BJ (cell line): ENCODE data around the gene ANO4. TPM values are rescaled to one million over a fixed set of nuclear protein-coding genes. Genes with fewer than 3 reads are reported as not detected.
"Not testable (repeated sequence)": the region's sequence is repeated elsewhere in the genome, so short reads cannot be mapped to it uniquely, and the experiment has no call there.

Source experiments
- CTCF ChIA-PET: fragments of 350-600 bp; formaldehyde crosslinking; extraction: SDS; loops from one replicate; lab custom pipeline; 2021; ENCODE audit warnings: antibody characterized with exemption, inconsistent platforms; lab: Yijun Ruan, JAX
- POLR2A ChIA-PET: fragments of 300-600 bp; sonication (Branson Sonifier 250); formaldehyde crosslinking; extraction: SDS; loops from one replicate; lab custom pipeline; 2021; ENCODE audit warnings: antibody characterized with exemption; lab: Charles Lee
- DNase-seq: peaks from one replicate; pipeline ENCODE4 v3.0.0-alpha.2; 2011; ENCODE audit warnings: low read depth
- H3K27me3 ChIP-seq: 2 replicates; pipeline ENCODE4 v1.6.0; 2011; ENCODE audit warnings: low read length; ENCODE audit not compliant: control insufficient read depth, insufficient read depth
- H3K36me3 ChIP-seq: 2 replicates; pipeline ENCODE4 v1.5.1; 2011; ENCODE audit warnings: low read length; ENCODE audit not compliant: control insufficient read depth, insufficient read depth
- H3K4me3 ChIP-seq: 2 replicates; pipeline ENCODE4 v1.5.1; 2011; ENCODE audit warnings: low read depth, mild to moderate bottlenecking, control low read depth, low read length
- polyA plus RNA-seq: library from polyadenylated mRNA; depleted of rRNA; stranded (reverse); fragments of >200 nt; gene quantifications from 2 replicates; pipeline ENCODE4 v1.2.3, GENCODE V29; 2011
- TF ChIP-seq, protein P1 (sequence below): IDR thresholded peaks from 2 replicates; pipeline ENCODE4 v1.5.1; 2011; ENCODE audit warnings: low read depth, mild to moderate bottlenecking, control low read depth, inconsistent platforms, low read length, moderate library complexity; ENCODE audit not compliant: insufficient read depth

The ANO4 gene
- polyA plus RNA-seq, 1 experiment = 7.1 TPM

- TF ChIP-seq, protein P1, sequence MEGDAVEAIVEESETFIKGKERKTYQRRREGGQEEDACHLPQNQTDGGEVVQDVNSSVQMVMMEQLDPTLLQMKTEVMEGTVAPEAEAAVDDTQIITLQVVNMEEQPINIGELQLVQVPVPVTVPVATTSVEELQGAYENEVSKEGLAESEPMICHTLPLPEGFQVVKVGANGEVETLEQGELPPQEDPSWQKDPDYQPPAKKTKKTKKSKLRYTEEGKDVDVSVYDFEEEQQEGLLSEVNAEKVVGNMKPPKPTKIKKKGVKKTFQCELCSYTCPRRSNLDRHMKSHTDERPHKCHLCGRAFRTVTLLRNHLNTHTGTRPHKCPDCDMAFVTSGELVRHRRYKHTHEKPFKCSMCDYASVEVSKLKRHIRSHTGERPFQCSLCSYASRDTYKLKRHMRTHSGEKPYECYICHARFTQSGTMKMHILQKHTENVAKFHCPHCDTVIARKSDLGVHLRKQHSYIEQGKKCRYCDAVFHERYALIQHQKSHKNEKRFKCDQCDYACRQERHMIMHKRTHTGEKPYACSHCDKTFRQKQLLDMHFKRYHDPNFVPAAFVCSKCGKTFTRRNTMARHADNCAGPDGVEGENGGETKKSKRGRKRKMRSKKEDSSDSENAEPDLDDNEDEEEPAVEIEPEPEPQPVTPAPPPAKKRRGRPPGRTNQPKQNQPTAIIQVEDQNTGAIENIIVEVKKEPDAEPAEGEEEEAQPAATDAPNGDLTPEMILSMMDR = no peak
- ChIA-PET POLR2A (no interaction called here), CTCF (no interaction called here)
- DNase-seq = no peak
- H3K27me3 ChIP-seq = no peaks in the 10 kb centered on the region
- H3K36me3 ChIP-seq = no peaks in the 10 kb centered on the region
- H3K4me3 ChIP-seq = no peak overlapping the region
These were observed 320.8 kb downstream of the ANO4 start for GRCh38 chr12:101115326-101115725.

- POLR2A ChIA-PET = no interaction called here
These were observed 322.3 kb downstream of the ANO4 start for GRCh38 chr12:101116911-101117310.

DNA sequence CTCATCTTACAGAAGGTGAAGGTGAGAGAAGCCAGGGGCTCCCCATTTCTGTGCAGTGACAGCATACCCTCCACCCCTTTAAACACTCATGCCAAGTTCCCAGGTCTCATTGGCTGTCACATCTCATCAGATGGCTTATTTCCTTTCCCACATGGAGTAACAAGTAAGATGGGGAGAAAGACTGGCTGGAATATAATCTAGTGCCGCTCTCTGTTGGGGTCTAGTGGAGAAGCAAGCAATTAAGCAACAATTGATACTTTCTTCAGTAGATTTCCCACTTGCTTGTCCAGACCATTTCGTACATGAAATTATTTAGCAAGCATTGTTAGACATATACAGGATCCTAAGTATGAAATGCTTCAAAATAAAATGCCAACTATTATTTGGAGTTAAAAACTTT is 323.3 kb downstream of the ANO4 start:
- Histone ChIP-seq H3K36me3 (no peaks in the 10 kb centered on the region), H3K27me3 (no peaks in the 10 kb centered on the region), H3K4me3 (no peak overlapping the region)
- no peak for DNase-seq
- ChIA-PET POLR2A (no interaction called here), CTCF (interaction anchor here (1.5 kb wide), 1 partner anchor 290 kb away, joined by 5 read pairs; no protein-coding TSS in a partner anchor)
- TF ChIP-seq, protein P1 = no peak

More at GRCh38 chr12:101116911-101117310, 322.3 kb downstream of the ANO4 start:
- DNase-seq = no peak
- TF ChIP-seq, protein P1 = no peak
- CTCF ChIA-PET = interaction anchor here (1.3 to 1.5 kb wide), 2 partner anchors 207 to 289 kb away, joined by 5 read pairs; no protein-coding TSS in a partner anchor
- Histone ChIP-seq H3K36me3 (no peaks in the 10 kb centered on the region), H3K27me3 (no peaks in the 10 kb centered on the region), H3K4me3 (no peak overlapping the region)

- no peaks in the 10 kb centered on the region for H3K36me3 ChIP-seq
- H3K4me3 ChIP-seq = no peak overlapping the region
- ChIA-PET CTCF (no interaction called here), POLR2A (interaction anchor here (0.6 kb wide), 1 partner anchor 99 kb away, joined by 3 read pairs; no protein-coding TSS in a partner anchor)
- peak; percentile 59 for DNase-seq
- H3K27me3 ChIP-seq = no peaks in the 10 kb centered on the region
- TF ChIP-seq, protein P1 = 0 out of 2 replicates have a peak, but pooled peaks have one; percentile 11
These were observed 333.1 kb downstream of the ANO4 start for GRCh38 chr12:101127521-101128219.

- H3K4me3 ChIP-seq, H3K27me3 ChIP-seq, H3K36me3 ChIP-seq, CTCF ChIA-PET, POLR2A ChIA-PET, DNase-seq: not testable (repeated sequence)
These were observed 351.3 kb downstream of the ANO4 start for GRCh38 chr12:101145777-101146431.
